Gastrocnemius medialis (tissue), 4 donors: ENCODE measurements around the gene PHKB.

Experiments used
- CTCF ChIP-seq, 5 experiments: fragments of 450-650 bp in 3 of 5; fragments of 200-600 bp in 2 of 5; sonication (generic) in 2 of 5; IDR thresholded peaks in 4 of 5; conservative IDR thresholded peaks in 1 of 5; 1 replicate in 4 of 5; 2 replicates in 1 of 5; pipeline ENCODE4 v1.5.1; 2016 to 2019; ENCODE audit warnings: antibody characterized with exemption in 5 of 5, mild to moderate bottlenecking in 3 of 5, moderate library complexity in 3 of 5
- POLR2A ChIP-seq, 2 donors: fragments of 450-650 bp; IDR thresholded peaks; one replicate each; pipeline ENCODE4 v1.6.1; 2017; ENCODE audit warnings: antibody characterized with exemption in 2 of 2, mild to moderate bottlenecking in 2 of 2, moderate library complexity in 2 of 2

GRCh38 chr16:47634126-47634525 is 173.0 kb downstream of the PHKB start:
- no peak for TF ChIP-seq CTCF (IDR thresholded peaks at IDR 0.05 in 4 of 5, conservative IDR thresholded peaks at IDR 0.05 in 1 of 5)
- TF ChIP-seq POLR2A (IDR thresholded peaks at IDR 0.05) = no peak
